CD14-positive monocyte (primary cell): ENCODE data around the gene SLC14A1. TPM values are rescaled to one million over a fixed set of nuclear protein-coding genes. Genes with fewer than 3 reads are reported as not detected.

Experiments
- DNase-seq, 3 donors: peaks; one replicate each; pipeline ENCODE4 v3.0.0-alpha.2; 2011 to 2022
- H2AFZ ChIP-seq: 2 replicates; pipeline ENCODE4 v1.6.0; 2012; ENCODE audit warnings: mild to moderate bottlenecking, low read depth, low read length, inconsistent platforms; ENCODE audit not compliant: insufficient read depth, poor library complexity, severe bottlenecking
- H3K27ac ChIP-seq, 2 donors: 1 replicate in 1 of 2; 2 replicates in 1 of 2; pipeline ENCODE4 v1.5.1; 2012 to 2013; ENCODE audit warnings: low read length in 2 of 2, control low read depth in 1 of 2, inconsistent platforms in 1 of 2, low read depth in 1 of 2, mild to moderate bottlenecking in 1 of 2
- H3K27me3 ChIP-seq, 2 donors: one replicate each; pipeline versions ENCODE4 v1.6.0 to v1.6.1; 2011 to 2013; ENCODE audit warnings: low read length in 2 of 2; ENCODE audit not compliant: control insufficient read depth in 2 of 2, insufficient read depth in 2 of 2
- H3K36me3 ChIP-seq, 2 donors: replicated peaks in 1 of 2; 1 replicate in 1 of 2; 2 replicates in 1 of 2; pipeline versions ENCODE4 v1.5.1 to v1.6.1; 2012 to 2013; ENCODE audit warnings: low read length in 2 of 2, control low read depth in 1 of 2, inconsistent platforms in 1 of 2, mild to moderate bottlenecking in 1 of 2; ENCODE audit not compliant: insufficient read depth in 2 of 2, control insufficient read depth in 1 of 2
- H3K4me1 ChIP-seq, 2 donors: 1 replicate in 1 of 2; 2 replicates in 1 of 2; pipeline versions ENCODE4 v1.5.1 to v1.6.1; 2012 to 2013; ENCODE audit warnings: low read length in 2 of 2, control low read depth in 1 of 2, inconsistent platforms in 1 of 2, mild to moderate bottlenecking in 1 of 2, moderate library complexity in 1 of 2; ENCODE audit not compliant: insufficient read depth in 2 of 2, control insufficient read depth in 1 of 2
- H3K4me2 ChIP-seq: replicated peaks from 2 replicates; pipeline ENCODE3; 2012; ENCODE audit warnings: low read length, moderate library complexity, mild to moderate bottlenecking; ENCODE audit not compliant: poor library complexity, severe bottlenecking; ENCODE audit errors: extremely low read depth
- H3K4me3 ChIP-seq, 3 experiments: fragments of 200-600 bp in 1 of 3; sonication (generic) in 1 of 3; replicated peaks in 1 of 3; 1 replicate in 2 of 3; 2 replicates in 1 of 3; pipeline ENCODE4 v1.5.1; 2011 to 2013; ENCODE audit warnings: low read length in 3 of 3, mild to moderate bottlenecking in 3 of 3, control low read depth in 2 of 3, low read depth in 2 of 3, inconsistent platforms in 1 of 3, moderate library complexity in 1 of 3
- H3K79me2 ChIP-seq: 2 replicates; pipeline ENCODE4 v1.6.0; 2012; ENCODE audit warnings: mild to moderate bottlenecking, control low read depth, inconsistent platforms, low read length, moderate library complexity; ENCODE audit not compliant: insufficient read depth
- H3K9ac ChIP-seq: 2 replicates; pipeline ENCODE4 v1.6.0; 2017; ENCODE audit warnings: low read length, mild to moderate bottlenecking; ENCODE audit not compliant: insufficient read depth, poor library complexity, severe bottlenecking
- H3K9me3 ChIP-seq, 2 donors: replicated peaks in 1 of 2; 1 replicate in 1 of 2; 2 replicates in 1 of 2; pipeline versions ENCODE4 v1.5.1 to v1.6.1; 2012 to 2013; ENCODE audit warnings: low read length in 2 of 2, control low read depth in 1 of 2; ENCODE audit not compliant: control insufficient read depth in 1 of 2, insufficient read depth in 1 of 2
- H4K20me1 ChIP-seq: 2 replicates; pipeline ENCODE4 v1.6.0; 2012; ENCODE audit warnings: mild to moderate bottlenecking, low read length, control low read depth, moderate library complexity; ENCODE audit not compliant: insufficient read depth
- H3K27ac Mint-ChIP-seq, 7 donors: one replicate each; pipeline ENCODE4 v1.8.0; 2020; ENCODE audit warnings: mild to moderate bottlenecking in 7 of 7, mixed read lengths in 7 of 7, moderate library complexity in 6 of 7, inconsistent platforms in 2 of 7
- H3K27me3 Mint-ChIP-seq, 3 donors: one replicate each; pipeline ENCODE4 v1.8.0; 2021 to 2022; ENCODE audit warnings: low read depth in 3 of 3, mild to moderate bottlenecking in 3 of 3, mixed read lengths in 3 of 3, moderate library complexity in 3 of 3, inconsistent platforms in 1 of 3
- H3K36me3 Mint-ChIP-seq, 2 donors: one replicate each; pipeline ENCODE4 v1.8.0; 2020; ENCODE audit warnings: mixed read lengths in 2 of 2, inconsistent platforms in 1 of 2, mild to moderate bottlenecking in 1 of 2
- H3K4me1 Mint-ChIP-seq: one replicate; pipeline ENCODE4 v1.8.0; 2020; ENCODE audit warnings: mild to moderate bottlenecking, mixed read lengths
- H3K4me3 Mint-ChIP-seq, 2 donors: one replicate each; pipeline ENCODE4 v1.8.0; 2020; ENCODE audit warnings: mild to moderate bottlenecking in 2 of 2, mixed read lengths in 2 of 2, moderate library complexity in 1 of 2
- H3K9me3 Mint-ChIP-seq, 7 donors: one replicate each; pipeline ENCODE4 v1.8.0; 2020 to 2022; ENCODE audit warnings: mixed read lengths in 7 of 7, mild to moderate bottlenecking in 6 of 7, moderate library complexity in 6 of 7, inconsistent platforms in 2 of 7
- WGBS: methylation state at CpG from one replicate; pipeline ENCODE4 v1.1.5; 2013; ENCODE audit warnings: missing lambda C conversion rate; ENCODE audit not compliant: insufficient coverage; 5-methylcytosine and 5-hydroxymethylcytosine counted together
- intact Hi-C, 2 donors: fragments of 100-400 bp; cut with micrococcal nuclease; formaldehyde crosslinking; loops; one replicate each; pipeline versions ENCODE4 v1.15.0 to v1.15.1; 2023
- polyA plus RNA-seq, 3 donors: library from polyadenylated mRNA; depleted of rRNA in 1 of 3; unstranded in 2 of 3; stranded (reverse) in 1 of 3; fragments of 300-500 nt in 2 of 3; fragments of >200 nt in 1 of 3; fragmentation: Illumina TruSeq in 2 of 3; gene quantifications; 1 replicate in 2 of 3; 2 replicates in 1 of 3; pipeline ENCODE4 v1.2.3, GENCODE V29; 2012 to 2021
- small RNA-seq: library from RNA; depleted of rRNA; stranded (forward); fragments of <200 nt; gene quantifications from one replicate; pipeline ENCODE3, GENCODE V24; 2012; ENCODE audit warnings: low read depth; ENCODE audit not compliant: insufficient read length
- TF ChIP-seq, protein P1 (sequence below): fragments of 200-600 bp; IDR thresholded peaks from one replicate; pipeline ENCODE4 v1.8.0; 2022; ENCODE audit warnings: antibody characterized with exemption, mild to moderate bottlenecking

Gene SLC14A1
- polyA plus RNA-seq, 3 donors: not detected

DNA sequence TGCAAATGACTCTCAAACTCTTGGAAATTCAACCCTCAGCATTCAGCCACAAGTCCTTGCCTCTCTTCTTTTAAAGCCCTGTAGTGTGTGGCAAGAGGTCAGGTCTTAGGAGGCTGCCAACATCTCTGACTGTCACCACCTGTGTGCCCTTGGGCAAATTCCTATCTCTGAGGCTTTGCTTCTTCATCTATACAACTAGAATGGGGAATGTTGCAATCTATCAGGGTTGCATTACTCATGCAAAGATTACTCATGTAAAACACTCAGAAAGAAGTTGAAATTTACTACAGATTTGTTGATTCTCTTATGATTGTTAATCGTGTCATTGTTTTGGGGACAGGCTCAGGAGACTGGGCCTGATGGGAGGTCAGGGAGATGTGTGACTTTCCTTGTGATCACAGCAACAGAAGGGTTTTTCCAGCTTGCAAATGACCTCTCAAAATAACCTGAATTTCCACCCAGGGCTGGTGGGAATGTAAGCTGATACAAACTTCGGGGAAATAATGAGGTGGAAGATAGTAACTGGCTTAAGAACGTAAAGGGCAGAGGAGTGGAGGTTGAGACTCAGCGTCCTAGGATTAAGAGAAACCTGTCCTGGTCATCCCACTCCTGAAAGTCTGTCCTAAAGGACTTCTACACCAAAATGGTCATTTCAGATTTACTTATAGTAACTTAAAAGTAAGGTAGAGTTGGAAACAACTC is 69.4 kb downstream of the SLC14A1 start:
- Mint-ChIP-seq H3K4me3 (no peak overlapping the region), H3K9me3 (peaks cover 0 to 2% (median 1%) of the 10 kb centered on the region in 7 donors), H3K4me1 (peaks cover 12% of the 10 kb centered on the region), H3K27me3 (peaks cover 2% of the 10 kb centered on the region in 3 donors), H3K36me3 (no peaks in the 10 kb centered on the region), H3K27ac (peak overlapping the region in 5 of 7 donors; percentile 3 to 70 (median 21))
- H3K79me2 ChIP-seq: no peaks in the 10 kb centered on the region
- H3K4me2 ChIP-seq: no peak overlapping the region
- H3K27ac ChIP-seq: no peak overlapping the region
- no CpG with 5 or more reads among the region's 4 CpGs for WGBS
- intact Hi-C loops: no loop called here
- no peaks in the 10 kb centered on the region for H3K27me3 ChIP-seq
- H3K9me3 ChIP-seq: no peaks in the 10 kb centered on the region
- no peak overlapping the region for H2AFZ ChIP-seq
- H3K36me3 ChIP-seq: no peaks in the 10 kb centered on the region
- H4K20me1 ChIP-seq: no peaks in the 10 kb centered on the region
- peaks cover 3 to 9% of the 10 kb centered on the region in 2 donors for H3K4me1 ChIP-seq
- DNase-seq: peak; percentile 56 to 71 (median 66)
- no peak overlapping the region for H3K9ac ChIP-seq
- TF ChIP-seq, protein P1, sequence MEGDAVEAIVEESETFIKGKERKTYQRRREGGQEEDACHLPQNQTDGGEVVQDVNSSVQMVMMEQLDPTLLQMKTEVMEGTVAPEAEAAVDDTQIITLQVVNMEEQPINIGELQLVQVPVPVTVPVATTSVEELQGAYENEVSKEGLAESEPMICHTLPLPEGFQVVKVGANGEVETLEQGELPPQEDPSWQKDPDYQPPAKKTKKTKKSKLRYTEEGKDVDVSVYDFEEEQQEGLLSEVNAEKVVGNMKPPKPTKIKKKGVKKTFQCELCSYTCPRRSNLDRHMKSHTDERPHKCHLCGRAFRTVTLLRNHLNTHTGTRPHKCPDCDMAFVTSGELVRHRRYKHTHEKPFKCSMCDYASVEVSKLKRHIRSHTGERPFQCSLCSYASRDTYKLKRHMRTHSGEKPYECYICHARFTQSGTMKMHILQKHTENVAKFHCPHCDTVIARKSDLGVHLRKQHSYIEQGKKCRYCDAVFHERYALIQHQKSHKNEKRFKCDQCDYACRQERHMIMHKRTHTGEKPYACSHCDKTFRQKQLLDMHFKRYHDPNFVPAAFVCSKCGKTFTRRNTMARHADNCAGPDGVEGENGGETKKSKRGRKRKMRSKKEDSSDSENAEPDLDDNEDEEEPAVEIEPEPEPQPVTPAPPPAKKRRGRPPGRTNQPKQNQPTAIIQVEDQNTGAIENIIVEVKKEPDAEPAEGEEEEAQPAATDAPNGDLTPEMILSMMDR: no peak
- no peak overlapping the region for H3K4me3 ChIP-seq

DNA sequence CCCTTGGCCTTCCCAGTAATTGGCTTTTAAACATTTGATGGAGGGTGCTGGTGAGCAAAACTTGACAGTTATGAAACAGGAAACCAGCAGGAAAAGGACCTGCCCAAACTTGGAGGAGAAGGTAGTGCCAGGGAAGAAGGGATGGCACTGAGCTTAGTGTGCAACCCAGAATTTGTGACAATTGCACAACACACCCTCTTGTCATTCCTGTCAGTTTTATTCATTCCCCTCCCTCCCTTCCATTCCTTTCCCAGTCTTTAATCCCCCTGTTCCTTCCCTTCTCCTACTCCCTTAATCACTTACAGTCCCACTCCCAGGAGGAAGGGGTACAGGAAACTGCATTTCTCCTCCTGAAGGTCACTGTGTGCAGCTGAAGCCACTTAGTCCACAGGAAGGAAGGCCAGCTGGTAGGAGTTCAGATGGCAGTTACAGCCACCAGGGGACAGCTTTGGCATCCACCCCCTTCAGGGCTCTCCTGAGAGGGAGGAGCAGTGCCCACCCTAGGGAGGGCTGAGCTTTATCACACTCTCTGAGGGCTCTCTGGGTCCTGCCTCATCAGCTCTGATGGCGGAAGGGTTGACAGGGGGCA is 77.5 kb downstream of the SLC14A1 start:
- no peaks in the 10 kb centered on the region for H4K20me1 ChIP-seq
- H3K9me3 ChIP-seq: peaks cover 8 to 13% of the 10 kb centered on the region in 2 donors
- H3K9ac ChIP-seq: no peak overlapping the region
- peaks cover 1 to 2% (median 2%) of the 10 kb centered on the region in 3 donors for H3K27me3 Mint-ChIP-seq
- WGBS: no CpG with 5 or more reads among the region's 1 CpG
- peak overlapping the region in 1 of 2 donors; percentile 16 for H3K4me3 Mint-ChIP-seq
- peaks cover 3 to 9% of the 10 kb centered on the region in 2 donors for H3K4me1 ChIP-seq
- no peak overlapping the region for H3K4me3 ChIP-seq
- TF ChIP-seq, protein P1: no peak
- intact Hi-C loops: no loop called here
- no peaks in the 10 kb centered on the region for H3K79me2 ChIP-seq
- no peak overlapping the region for H3K27ac ChIP-seq
- no peak for DNase-seq
- H2AFZ ChIP-seq: peak overlapping the region; percentile 37
- H3K27me3 ChIP-seq: no peaks in the 10 kb centered on the region
- H3K4me1 Mint-ChIP-seq: peaks cover 17% of the 10 kb centered on the region
- H3K36me3 Mint-ChIP-seq: no peaks in the 10 kb centered on the region
- H3K27ac Mint-ChIP-seq: peak overlapping the region in 1 of 7 donors; percentile 30
- H3K4me2 ChIP-seq: no peak overlapping the region
- peaks cover 17 to 31% (median 24%) of the 10 kb centered on the region in 7 donors for H3K9me3 Mint-ChIP-seq
- no peaks in the 10 kb centered on the region for H3K36me3 ChIP-seq

Small RNAs within 50 kb of the gene (small RNA-seq; reads per million reads assigned to genes)
- not detected for gene AC087685.1

Other genes with a start within 250 kb of the SLC14A1 start
- gene SLC14A2, start 108.7 kb upstream of the SLC14A1 start, polyA plus RNA-seq: not detected
- gene SIGLEC15, start 101.5 kb downstream of the SLC14A1 start, polyA plus RNA-seq: 1 to 10 TPM; 6.5 to 9.9 (median 7.8) TPM
- 10 to 100 TPM in 1 of 3 donors, 1 to 10 TPM in 2; 1.3 to 15.9 (median 1.4) TPM for gene EPG5, start 243.1 kb downstream of the SLC14A1 start, polyA plus RNA-seq